MM.1S (cell line): Measurements from ENCODE around the gene TMEM260.

Experiments
- DNase-seq: peaks from one replicate; pipeline ENCODE4 v3.0.0-alpha.2; 2015
- H2AFZ ChIP-seq: fragments of 300-600 bp; sonication (generic); 2 replicates; pipeline ENCODE4 v1.6.0; 2016; ENCODE audit warnings: antibody characterized with exemption, low read length
- H3F3A ChIP-seq: fragments of 300-600 bp; sonication (generic); 2 replicates; pipeline ENCODE4 v1.6.1; 2016; ENCODE audit warnings: mild to moderate bottlenecking, antibody characterized with exemption, low read length, moderate library complexity, mixed read lengths; ENCODE audit not compliant: insufficient read depth
- H3K27ac ChIP-seq: fragments of 300-600 bp; sonication (generic); 2 replicates; pipeline ENCODE4 v1.5.1; 2016; ENCODE audit warnings: mild to moderate bottlenecking, low read length
- H3K27me3 ChIP-seq: fragments of 300-600 bp; sonication (generic); replicated peaks from 2 replicates; pipeline ENCODE4 v1.6.0; 2016; ENCODE audit warnings: low read length; ENCODE audit not compliant: insufficient read depth
- H3K36me3 ChIP-seq: fragments of 300-600 bp; sonication (generic); replicated peaks from 2 replicates; pipeline ENCODE4 v1.6.1; 2016; ENCODE audit warnings: mild to moderate bottlenecking, low read length, mixed read lengths; ENCODE audit not compliant: insufficient read depth
- H3K4me1 ChIP-seq: fragments of 300-600 bp; sonication (generic); 2 replicates; pipeline ENCODE4 v1.6.1; 2016; ENCODE audit warnings: low read length, mixed read lengths
- H3K4me2 ChIP-seq: fragments of 300-600 bp; sonication (generic); 2 replicates; pipeline ENCODE4 v1.6.0; 2016; ENCODE audit warnings: low read depth, low read length
- H3K4me3 ChIP-seq: fragments of 300-600 bp; sonication (generic); 2 replicates; pipeline ENCODE4 v1.5.1; 2016; ENCODE audit warnings: low read length, mixed read lengths
- H3K79me2 ChIP-seq: fragments of 300-600 bp; sonication (generic); 2 replicates; pipeline ENCODE4 v1.6.1; 2016; ENCODE audit warnings: mixed run types, low read length, mixed read lengths
- H3K9ac ChIP-seq: fragments of 300-600 bp; sonication (generic); 2 replicates; pipeline ENCODE4 v1.6.1; 2016; ENCODE audit warnings: low read length, mixed read lengths
- H3K9me2 ChIP-seq: fragments of 300-600 bp; sonication (generic); replicated peaks from 2 replicates; pipeline ENCODE4 v1.6.1; 2016; ENCODE audit warnings: mild to moderate bottlenecking, low read length, mixed read lengths; ENCODE audit not compliant: insufficient read depth
- H3K9me3 ChIP-seq: fragments of 300-600 bp; sonication (generic); replicated peaks from 2 replicates; pipeline ENCODE4 v1.6.1; 2016; ENCODE audit warnings: mild to moderate bottlenecking, low read length, mixed read lengths; ENCODE audit not compliant: insufficient read depth
- H4K20me1 ChIP-seq: fragments of 300-600 bp; sonication (generic); 2 replicates; pipeline ENCODE4 v1.6.1; 2016; ENCODE audit warnings: mild to moderate bottlenecking, low read length, moderate library complexity, mixed read lengths; ENCODE audit not compliant: insufficient read depth
- CTCF ChIP-seq: fragments of 300-600 bp; sonication (generic); IDR thresholded peaks from 2 replicates; pipeline ENCODE4 v1.5.1; 2016; ENCODE audit warnings: antibody characterized with exemption, low read length, mixed read lengths
- EZH2 ChIP-seq: fragments of 300-600 bp; sonication (generic); optimal IDR thresholded peaks from 2 replicates; pipeline ENCODE3; 2017; ENCODE audit warnings: low read depth, mild to moderate bottlenecking, antibody characterized with exemption, low read length, mixed read lengths
- EZH2phosphoT487 ChIP-seq: fragments of 300-600 bp; sonication (generic); IDR thresholded peaks from 2 replicates; pipeline ENCODE4 v1.6.1; 2018; ENCODE audit warnings: antibody characterized with exemption, low read length

Gene TMEM260

GRCh38 chr14:56539862-56540261 lies 39.7 kb upstream of the TMEM260 start:
- Histone ChIP-seq H3K9me3 (no peaks in the 10 kb centered on the region), H3K27ac (no peak overlapping the region), H3K9ac (no peak overlapping the region), H3K4me1 (no peaks in the 10 kb centered on the region), H3K27me3 (no peaks in the 10 kb centered on the region), H3K9me2 (no peaks in the 10 kb centered on the region), H2AFZ (no peak overlapping the region), H4K20me1 (no peaks in the 10 kb centered on the region), H3K4me2 (no peak overlapping the region), H3K4me3 (no peak overlapping the region), H3K36me3 (no peaks in the 10 kb centered on the region), H3K79me2 (no peaks in the 10 kb centered on the region), H3F3A (no peaks in the 10 kb centered on the region)
- TF ChIP-seq CTCF, result no peak
- TF ChIP-seq EZH2phosphoT487, result no peak
- no peak for TF ChIP-seq EZH2
- no peak for DNase-seq

GRCh38 chr14:56543436-56543835 lies 36.2 kb upstream of the TMEM260 start:
- H3K9me2 ChIP-seq, result no peaks in the 10 kb centered on the region
- H3K27ac ChIP-seq, result no peak overlapping the region
- no peaks in the 10 kb centered on the region for H3K9me3 ChIP-seq
- H3K9ac ChIP-seq, result no peak overlapping the region
- H3F3A ChIP-seq, result no peaks in the 10 kb centered on the region
- no peak overlapping the region for H3K4me3 ChIP-seq
- H3K36me3 ChIP-seq, result no peaks in the 10 kb centered on the region
- DNase-seq, result no peak
- H3K79me2 ChIP-seq, result no peaks in the 10 kb centered on the region
- TF ChIP-seq EZH2phosphoT487 (no peak), EZH2 (no peak), CTCF (no peak)
- H2AFZ ChIP-seq, result no peak overlapping the region
- no peaks in the 10 kb centered on the region for H3K27me3 ChIP-seq
- no peaks in the 10 kb centered on the region for H3K4me1 ChIP-seq
- H4K20me1 ChIP-seq, result no peaks in the 10 kb centered on the region
- no peak overlapping the region for H3K4me2 ChIP-seq

GRCh38 chr14:56549721-56550120 lies 29.9 kb upstream of the TMEM260 start:
- no peak overlapping the region for H3K27ac ChIP-seq
- no peaks in the 10 kb centered on the region for H3F3A ChIP-seq
- H3K36me3 ChIP-seq, result no peaks in the 10 kb centered on the region
- H3K4me1 ChIP-seq, result no peaks in the 10 kb centered on the region
- no peaks in the 10 kb centered on the region for H3K9me2 ChIP-seq
- H3K9ac ChIP-seq, result no peak overlapping the region
- H4K20me1 ChIP-seq, result no peaks in the 10 kb centered on the region
- no peak overlapping the region for H3K4me2 ChIP-seq
- H3K4me3 ChIP-seq, result no peak overlapping the region
- H3K9me3 ChIP-seq, result no peaks in the 10 kb centered on the region
- H3K27me3 ChIP-seq, result no peaks in the 10 kb centered on the region
- H2AFZ ChIP-seq, result no peak overlapping the region
- H3K79me2 ChIP-seq, result no peaks in the 10 kb centered on the region
- DNase-seq, result no peak
- TF ChIP-seq EZH2phosphoT487 (no peak), EZH2 (no peak), CTCF (no peak)
